ENCODE measurements around the gene GIMAP6.
A peak's percentile ranks its signal among the peaks of the same experiment; 100 is the strongest.
"Not testable (repeated sequence)": the region's sequence is repeated elsewhere in the genome, so short reads cannot be mapped to it uniquely, and the experiment has no call there.

The GIMAP6 gene

GRCh38 chr7:150662821-150663220 lies 30.6 kb upstream of the GIMAP6 start:
- H3K9me3 Mint-ChIP-seq; H3K36me3 Mint-ChIP-seq; H3K27me3 Mint-ChIP-seq; DNase-seq (ENCODE audit: low spot score in 2 of 2); H3K4me3 Mint-ChIP-seq; ATAC-seq (ENCODE audit: low read depth); H3K27ac Mint-ChIP-seq: not testable (repeated sequence)
- H3K4me1 Mint-ChIP-seq: peaks cover 14% of the 10 kb centered on the region

DNA sequence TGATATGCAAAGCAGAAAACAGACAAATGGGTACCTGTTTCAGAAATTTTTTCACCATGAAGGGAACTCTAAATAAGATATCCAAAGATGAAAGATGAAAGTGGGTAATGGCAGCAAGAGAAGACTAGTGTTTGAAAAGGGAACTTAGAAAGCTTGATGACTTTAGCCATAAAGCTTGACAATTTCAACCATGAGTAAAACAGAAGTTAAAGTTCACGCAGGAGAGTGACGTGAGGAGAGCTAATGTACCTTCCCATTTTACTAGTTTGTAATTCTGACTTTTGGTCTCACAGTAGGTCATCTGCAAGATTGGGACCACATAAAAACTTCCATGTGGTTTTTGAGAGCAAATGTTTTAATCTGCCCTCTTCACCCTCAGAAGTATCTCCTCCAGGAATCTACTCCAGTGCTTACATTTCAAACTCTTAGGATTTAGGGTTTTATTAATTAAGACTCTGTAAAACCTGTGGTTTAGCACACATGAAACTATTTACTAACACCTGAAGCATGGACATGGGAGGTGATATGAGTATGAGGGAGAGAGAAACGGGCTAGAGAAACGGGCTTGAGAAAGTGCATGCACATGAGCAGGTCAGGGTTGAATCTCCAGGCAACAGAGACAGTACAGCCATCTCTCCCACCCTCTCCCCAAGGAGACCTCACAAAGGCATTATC lies 28.9 kb upstream of the GIMAP6 start:
- DNase-seq (ENCODE audit: low spot score in 2 of 2) (no peak), ATAC-seq (ENCODE audit: low read depth) (no peak)
- no peak overlapping the region for H3K27ac Mint-ChIP-seq
- no peaks in the 10 kb centered on the region for H3K36me3 Mint-ChIP-seq
- H3K9me3 Mint-ChIP-seq: no peaks in the 10 kb centered on the region
- H3K27me3 Mint-ChIP-seq: peaks cover 4% of the 10 kb centered on the region
- peaks cover 12% of the 10 kb centered on the region for H3K4me1 Mint-ChIP-seq
- no peak overlapping the region for H3K4me3 Mint-ChIP-seq

DNA sequence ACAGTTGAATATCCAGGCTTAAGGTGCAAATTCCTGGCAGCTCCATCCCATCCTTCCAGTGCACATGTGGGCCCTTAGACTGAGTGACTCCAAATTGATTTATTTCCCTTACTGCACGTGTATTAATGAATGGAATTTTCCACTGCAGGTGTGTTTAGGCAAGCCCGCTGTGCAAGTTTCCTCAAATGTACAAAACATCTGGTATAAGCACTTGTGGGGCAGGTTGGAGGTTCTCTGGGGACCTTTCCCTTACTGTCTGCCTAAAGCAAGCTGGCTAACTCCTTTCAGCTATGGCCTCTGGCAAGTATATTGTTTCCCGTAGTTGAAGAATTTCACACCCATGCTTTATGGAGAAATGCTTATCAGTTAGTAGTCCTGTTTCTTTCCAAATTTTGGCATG lies 25.3 kb upstream of the GIMAP6 start:
- ATAC-seq (ENCODE audit: low read depth) (no peak), DNase-seq (ENCODE audit: low spot score in 2 of 2) (no peak)
- Mint-ChIP-seq H3K9me3 (no peaks in the 10 kb centered on the region), H3K4me3 (no peak overlapping the region), H3K27ac (no peak overlapping the region), H3K36me3 (no peaks in the 10 kb centered on the region), H3K4me1 (no peaks in the 10 kb centered on the region), H3K27me3 (peaks cover 7% of the 10 kb centered on the region)

GRCh38 chr7:150656047-150656446 lies 23.9 kb upstream of the GIMAP6 start:
- Mint-ChIP-seq H3K4me3 (no peak overlapping the region), H3K9me3 (no peaks in the 10 kb centered on the region), H3K4me1 (no peaks in the 10 kb centered on the region), H3K27ac (no peak overlapping the region), H3K36me3 (no peaks in the 10 kb centered on the region), H3K27me3 (peaks cover 7% of the 10 kb centered on the region)
- no peak for ATAC-seq (ENCODE audit: low read depth)
- DNase-seq (ENCODE audit: low spot score in 2 of 2): no peak

DNA sequence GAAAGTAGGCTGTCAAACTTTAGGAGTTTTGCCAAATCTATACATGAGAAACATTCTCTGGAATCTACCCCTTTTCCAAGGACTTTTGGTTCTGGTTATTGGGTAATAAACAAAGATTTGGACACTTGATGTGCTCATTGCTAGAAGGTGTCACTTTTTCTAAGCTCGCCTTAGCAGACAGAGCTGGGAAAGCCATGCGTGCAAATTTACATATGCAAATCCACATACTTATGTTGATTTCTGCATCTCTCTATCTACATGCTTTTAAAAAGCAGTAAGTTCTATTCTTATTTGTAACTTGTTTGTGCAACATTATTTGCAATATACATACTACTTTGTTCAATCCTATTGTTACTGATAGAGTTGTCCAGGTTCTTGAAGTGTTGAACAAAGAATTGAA lies 22.5 kb upstream of the GIMAP6 start:
- ATAC-seq (ENCODE audit: low read depth): no peak
- no peaks in the 10 kb centered on the region for H3K36me3 Mint-ChIP-seq
- no peak for DNase-seq (ENCODE audit: low spot score in 2 of 2)
- no peaks in the 10 kb centered on the region for H3K4me1 Mint-ChIP-seq
- peaks cover 6% of the 10 kb centered on the region for H3K27me3 Mint-ChIP-seq
- H3K27ac Mint-ChIP-seq: no peak overlapping the region
- H3K4me3 Mint-ChIP-seq: no peak overlapping the region
- no peaks in the 10 kb centered on the region for H3K9me3 Mint-ChIP-seq

DNA sequence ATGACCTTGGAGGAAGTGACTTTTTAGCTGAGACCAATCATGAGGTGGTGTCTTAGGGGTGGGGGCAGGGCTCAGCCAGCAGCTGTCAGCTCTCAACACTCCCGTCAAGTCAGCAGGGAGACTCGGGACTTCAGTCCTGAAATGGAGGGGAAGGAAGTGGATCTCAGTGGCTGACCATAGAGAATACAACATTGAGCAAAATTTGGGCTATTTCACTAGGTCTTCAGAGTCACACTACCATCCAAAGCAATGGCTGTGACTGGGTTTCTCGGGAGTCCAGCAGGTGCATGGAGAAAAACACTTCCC lies 16.8 kb upstream of the GIMAP6 start:
- DNase-seq (ENCODE audit: low spot score in 2 of 2) (no peak), ATAC-seq (ENCODE audit: low read depth) (no peak)
- Mint-ChIP-seq H3K36me3 (peaks cover 2% of the 10 kb centered on the region), H3K27ac (no peak overlapping the region), H3K4me1 (no peaks in the 10 kb centered on the region), H3K9me3 (peaks cover 7% of the 10 kb centered on the region), H3K4me3 (no peak overlapping the region), H3K27me3 (peaks cover 7% of the 10 kb centered on the region)

DNA sequence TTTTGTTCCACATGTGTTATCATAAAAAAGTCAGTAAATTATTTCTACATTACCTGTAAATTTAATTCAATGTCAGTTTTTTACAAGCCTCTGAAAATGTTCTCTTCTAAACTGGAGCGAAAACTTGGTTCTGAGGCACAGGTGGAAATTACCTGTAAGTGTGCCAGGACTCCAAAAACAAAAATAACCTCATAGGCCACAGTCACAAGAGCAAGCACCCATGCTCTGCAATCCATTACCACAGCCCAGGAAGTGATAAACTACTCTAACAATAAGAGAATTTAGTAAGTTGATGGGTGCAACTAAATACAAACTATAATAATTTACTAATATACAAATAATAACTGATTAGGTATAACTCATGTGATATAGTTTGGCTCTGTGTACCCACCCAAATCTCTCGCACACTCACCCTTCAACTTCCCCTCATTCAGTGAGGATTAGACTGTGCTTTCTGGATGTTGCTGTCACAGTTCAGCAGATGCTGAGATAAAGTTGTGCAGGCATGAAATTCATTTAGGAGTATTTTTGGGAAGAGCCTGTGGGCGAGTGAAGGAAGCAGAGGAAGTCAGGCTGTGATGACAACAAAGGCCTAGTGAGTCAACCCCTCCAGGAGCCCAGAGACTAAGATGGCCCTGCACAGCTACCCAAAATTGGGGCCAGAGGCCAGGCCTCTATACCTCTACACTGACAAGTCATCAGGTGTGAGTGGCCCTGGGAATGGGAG lies 16.3 kb upstream of the GIMAP6 start:
- Mint-ChIP-seq H3K9me3 (peaks cover 7% of the 10 kb centered on the region), H3K36me3 (peaks cover 2% of the 10 kb centered on the region), H3K27me3 (peaks cover 5% of the 10 kb centered on the region), H3K4me3 (no peak overlapping the region), H3K4me1 (no peaks in the 10 kb centered on the region), H3K27ac (no peak overlapping the region)
- DNase-seq (ENCODE audit: low spot score in 2 of 2) (no peak), ATAC-seq (ENCODE audit: low read depth) (no peak)

- ATAC-seq (ENCODE audit: low read depth) (no peak), DNase-seq (ENCODE audit: low spot score in 2 of 2) (no peak)
- Mint-ChIP-seq H3K4me1 (no peaks in the 10 kb centered on the region), H3K27me3 (peaks cover 9% of the 10 kb centered on the region), H3K4me3 (no peak overlapping the region), H3K9me3 (peaks cover 10% of the 10 kb centered on the region), H3K27ac (peak overlapping the region; percentile 2), H3K36me3 (peaks cover 2% of the 10 kb centered on the region)
Measured at GRCh38 chr7:150645259-150646020, 13.3 kb upstream of the GIMAP6 start.

DNA sequence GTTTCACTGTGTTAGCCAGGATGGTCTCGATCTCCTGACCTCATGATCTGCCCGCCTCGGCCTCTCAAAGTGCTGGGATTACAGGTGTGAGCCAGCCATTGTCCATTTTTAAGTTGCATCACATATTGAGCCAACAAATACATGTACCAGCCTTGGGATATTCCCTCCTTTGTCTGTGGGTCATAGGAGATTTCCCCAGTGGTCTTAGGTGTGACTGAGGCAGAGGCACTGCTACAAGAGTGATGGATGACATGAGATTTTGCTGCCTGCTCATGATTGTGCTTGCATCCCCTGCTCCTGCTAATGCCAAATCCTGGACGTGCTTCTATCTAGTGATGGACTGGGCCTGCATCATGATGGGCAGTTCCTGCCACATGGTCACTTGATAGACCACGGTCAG lies 10.7 kb upstream of the GIMAP6 start:
- Mint-ChIP-seq H3K27me3 (peaks cover 11% of the 10 kb centered on the region), H3K4me1 (no peaks in the 10 kb centered on the region), H3K27ac (no peak overlapping the region), H3K4me3 (no peak overlapping the region), H3K9me3 (peaks cover 13% of the 10 kb centered on the region), H3K36me3 (peaks cover 4% of the 10 kb centered on the region)
- ATAC-seq (ENCODE audit: low read depth) (no peak), DNase-seq (ENCODE audit: low spot score in 2 of 2) (no peak)

- no peak overlapping the region for H3K27ac Mint-ChIP-seq
- no peak overlapping the region for H3K4me3 Mint-ChIP-seq
- no peak for ATAC-seq (ENCODE audit: low read depth)
- no peak for DNase-seq (ENCODE audit: low spot score in 2 of 2)
- H3K9me3 Mint-ChIP-seq: peaks cover 16% of the 10 kb centered on the region
- peaks cover 4% of the 10 kb centered on the region for H3K36me3 Mint-ChIP-seq
- no peaks in the 10 kb centered on the region for H3K4me1 Mint-ChIP-seq
- H3K27me3 Mint-ChIP-seq: peaks cover 11% of the 10 kb centered on the region
Measured at GRCh38 chr7:150641854-150642253, 9.7 kb upstream of the GIMAP6 start.

GRCh38 chr7:150633926-150634325 lies 1.7 kb upstream of the GIMAP6 start:
- no peak overlapping the region for H3K4me3 Mint-ChIP-seq
- peaks cover 9% of the 10 kb centered on the region for H3K4me1 Mint-ChIP-seq
- H3K27me3 Mint-ChIP-seq: peaks cover 5% of the 10 kb centered on the region
- ATAC-seq (ENCODE audit: low read depth) (no peak), DNase-seq (ENCODE audit: low spot score in 2 of 2) (no peak)
- H3K9me3 Mint-ChIP-seq: peaks cover 7% of the 10 kb centered on the region
- peaks cover under 1% of the 10 kb centered on the region for H3K36me3 Mint-ChIP-seq
- H3K27ac Mint-ChIP-seq: no peak overlapping the region

GRCh38 chr7:150631084-150631826 lies 930 bp downstream of the GIMAP6 start:
- Mint-ChIP-seq H3K4me3 (no peak overlapping the region), H3K9me3 (no peaks in the 10 kb centered on the region), H3K4me1 (peaks cover 9% of the 10 kb centered on the region), H3K36me3 (no peaks in the 10 kb centered on the region), H3K27me3 (peaks cover 10% of the 10 kb centered on the region), H3K27ac (no peak overlapping the region)
- no peak for DNase-seq (ENCODE audit: low spot score in 2 of 2)
- no peak for ATAC-seq (ENCODE audit: low read depth)

GRCh38 chr7:150629347-150629746 lies 2.8 kb downstream of the GIMAP6 start:
- Mint-ChIP-seq H3K9me3 (no peaks in the 10 kb centered on the region), H3K4me1 (peaks cover 9% of the 10 kb centered on the region), H3K27me3 (peaks cover 11% of the 10 kb centered on the region), H3K4me3 (no peak overlapping the region), H3K36me3 (no peaks in the 10 kb centered on the region), H3K27ac (no peak overlapping the region)
- no peak for ATAC-seq (ENCODE audit: low read depth)
- no peak for DNase-seq (ENCODE audit: low spot score in 2 of 2)

GRCh38 chr7:150627959-150628358 lies 4.2 kb downstream of the GIMAP6 start:
- no peak overlapping the region for H3K4me3 Mint-ChIP-seq
- no peaks in the 10 kb centered on the region for H3K36me3 Mint-ChIP-seq
- no peak for ATAC-seq (ENCODE audit: low read depth)
- peaks cover 9% of the 10 kb centered on the region for H3K4me1 Mint-ChIP-seq
- no peak for DNase-seq (ENCODE audit: low spot score in 2 of 2)
- no peaks in the 10 kb centered on the region for H3K9me3 Mint-ChIP-seq
- peaks cover 11% of the 10 kb centered on the region for H3K27me3 Mint-ChIP-seq
- no peak overlapping the region for H3K27ac Mint-ChIP-seq
